H9 (cell line): ENCODE measurements around the gene CCT2. TPM values are rescaled to one million over a fixed set of nuclear protein-coding genes. Genes with fewer than 3 reads are reported as not detected.

Experiments
- DNase-seq: peaks from one replicate; pipeline ENCODE4 v3.0.0-alpha.2; 2017
- H2AFZ ChIP-seq: one replicate; pipeline ENCODE4 v1.6.1; 2013; ENCODE audit warnings: mild to moderate bottlenecking, low read length, control low read depth, moderate library complexity
- H2AK5ac ChIP-seq: 2 replicates; pipeline ENCODE4 v1.6.1; 2013; ENCODE audit warnings: low read length, control low read depth, mixed read lengths; ENCODE audit not compliant: insufficient read length
- H2BK120ac ChIP-seq: one replicate; pipeline ENCODE4 v1.6.1; 2013; ENCODE audit warnings: low read depth, mild to moderate bottlenecking, low read length, control low read depth, inconsistent platforms; ENCODE audit not compliant: poor library complexity, severe bottlenecking
- H2BK12ac ChIP-seq: 2 replicates; pipeline ENCODE4 v1.6.1; 2013; ENCODE audit warnings: low read length, control low read depth, mixed read lengths, low read depth; ENCODE audit not compliant: insufficient read length
- H2BK15ac ChIP-seq: 2 replicates; pipeline ENCODE4 v1.6.1; 2013; ENCODE audit warnings: low read depth, low read length, control low read depth
- H2BK20ac ChIP-seq: one replicate; pipeline ENCODE4 v1.6.1; 2013; ENCODE audit warnings: low read depth, mild to moderate bottlenecking, low read length, control low read depth, inconsistent platforms; ENCODE audit not compliant: poor library complexity, severe bottlenecking
- H2BK5ac ChIP-seq: 2 replicates; pipeline ENCODE4 v1.6.1; 2013; ENCODE audit warnings: low read length, control low read depth, mixed read lengths; ENCODE audit not compliant: insufficient read length
- H3K14ac ChIP-seq: 2 replicates; pipeline ENCODE4 v1.6.1; 2013; ENCODE audit warnings: low read length, control low read depth; ENCODE audit not compliant: insufficient read depth
- H3K18ac ChIP-seq: 2 replicates; pipeline ENCODE4 v1.6.1; 2013; ENCODE audit warnings: low read depth, mild to moderate bottlenecking, mixed read lengths, low read length, control low read depth; ENCODE audit not compliant: insufficient read length
- H3K23ac ChIP-seq: 2 replicates; pipeline ENCODE4 v1.6.1; 2013; ENCODE audit warnings: low read length, control low read depth, mixed read lengths, low read depth; ENCODE audit not compliant: insufficient read length
- H3K23me2 ChIP-seq: 2 replicates; pipeline ENCODE4 v1.6.1; 2013; ENCODE audit warnings: low read depth, mild to moderate bottlenecking, mixed read lengths, low read length, control low read depth; ENCODE audit not compliant: insufficient read length, poor library complexity, severe bottlenecking
- H3K27ac ChIP-seq: 2 replicates; pipeline ENCODE4 v1.5.1; 2013; ENCODE audit warnings: low read length, control low read depth, mixed read lengths, low read depth; ENCODE audit not compliant: insufficient read length
- H3K27me3 ChIP-seq: 2 replicates; pipeline ENCODE4 v1.6.1; 2013; ENCODE audit warnings: low read length, control low read depth, inconsistent platforms; ENCODE audit not compliant: insufficient read depth
- H3K4ac ChIP-seq: 2 replicates; pipeline ENCODE4 v1.6.1; 2013; ENCODE audit warnings: low read depth, mild to moderate bottlenecking, control low read depth, inconsistent platforms, low read length, moderate library complexity
- H3K4me1 ChIP-seq: 2 replicates; pipeline ENCODE4 v1.6.1; 2013; ENCODE audit warnings: low read length, control low read depth, inconsistent platforms; ENCODE audit not compliant: insufficient read depth
- H3K4me2 ChIP-seq: 2 replicates; pipeline ENCODE4 v1.6.1; 2013; ENCODE audit warnings: low read length, control low read depth, mixed read lengths; ENCODE audit not compliant: insufficient read length, insufficient read depth
- H3K56ac ChIP-seq: 2 replicates; pipeline ENCODE4 v1.6.1; 2013; ENCODE audit warnings: low read depth, mild to moderate bottlenecking, mixed read lengths, low read length, control low read depth; ENCODE audit not compliant: insufficient read length
- H3K79me1 ChIP-seq: 2 replicates; pipeline ENCODE4 v1.6.1; 2013; ENCODE audit warnings: low read depth, mild to moderate bottlenecking, moderate library complexity, low read length, control low read depth, inconsistent platforms; ENCODE audit not compliant: insufficient read depth, poor library complexity, severe bottlenecking
- H3K79me2 ChIP-seq: 2 replicates; pipeline ENCODE4 v1.6.1; 2013; ENCODE audit warnings: low read length, control low read depth, inconsistent platforms; ENCODE audit not compliant: insufficient read depth
- H3K9ac ChIP-seq: 2 replicates; pipeline ENCODE4 v1.6.1; 2013; ENCODE audit warnings: low read length, control low read depth, mixed read lengths; ENCODE audit not compliant: insufficient read length; ENCODE audit errors: extremely low read depth
- H3K9me3 ChIP-seq: one replicate; pipeline ENCODE4 v1.6.1; 2013; ENCODE audit warnings: low read depth, low read length, inconsistent platforms; ENCODE audit not compliant: control insufficient read depth
- H3T11ph ChIP-seq: one replicate; pipeline ENCODE4 v1.6.1; 2013; ENCODE audit warnings: mild to moderate bottlenecking, low read length, control low read depth, inconsistent platforms
- H4K20me1 ChIP-seq: one replicate; pipeline ENCODE4 v1.6.1; 2013; ENCODE audit not compliant: control insufficient read depth, insufficient read length, insufficient read depth
- H4K5ac ChIP-seq: 2 replicates; pipeline ENCODE4 v1.6.1; 2013; ENCODE audit warnings: low read depth, mild to moderate bottlenecking, mixed read lengths, low read length, control low read depth; ENCODE audit not compliant: insufficient read length
- H4K8ac ChIP-seq: replicated peaks from 2 replicates; pipeline ENCODE4 v1.6.1; 2013; ENCODE audit warnings: low read length, control low read depth, mixed read lengths, low read depth; ENCODE audit not compliant: insufficient read length
- H4K91ac ChIP-seq: 2 replicates; pipeline ENCODE4 v1.6.1; 2013; ENCODE audit warnings: low read depth, mild to moderate bottlenecking, moderate library complexity, mixed read lengths, low read length, control low read depth; ENCODE audit not compliant: insufficient read length
- H3K27ac Mint-ChIP-seq, 3 experiments: 2 replicates in 2 of 3; 3 replicates in 1 of 3; pipeline ENCODE4 v1.8.0; 2020 to 2021; ENCODE audit warnings: mixed read lengths in 3 of 3, mild to moderate bottlenecking in 1 of 3, moderate library complexity in 1 of 3
- H3K27me3 Mint-ChIP-seq: 2 replicates; pipeline ENCODE4 v1.8.0; 2021; ENCODE audit warnings: low read depth, mild to moderate bottlenecking, moderate library complexity, mixed read lengths
- H3K36me3 Mint-ChIP-seq, 3 experiments: 2 replicates in 2 of 3; 3 replicates in 1 of 3; pipeline ENCODE4 v1.8.0; 2020 to 2021; ENCODE audit warnings: low read depth in 3 of 3, mixed read lengths in 3 of 3; ENCODE audit not compliant: insufficient read depth in 1 of 3
- H3K4me1 Mint-ChIP-seq, 2 experiments: 2 replicates each; pipeline ENCODE4 v1.8.0; 2020; ENCODE audit warnings: mixed read lengths in 2 of 2
- H3K4me3 Mint-ChIP-seq, 2 experiments: 2 replicates in 1 of 2; 3 replicates in 1 of 2; pipeline ENCODE4 v1.8.0; 2020 to 2021; ENCODE audit warnings: mild to moderate bottlenecking in 2 of 2, mixed read lengths in 2 of 2, moderate library complexity in 1 of 2
- H3K9me3 Mint-ChIP-seq, 2 experiments: 2 replicates in 1 of 2; 3 replicates in 1 of 2; pipeline ENCODE4 v1.8.0; 2020; ENCODE audit warnings: mild to moderate bottlenecking in 2 of 2, mixed read lengths in 2 of 2, moderate library complexity in 1 of 2
- WGBS: extraction: QIAGEN DNeasy Blood & Tissue Kit; methylation state at CpG from one replicate; pipeline ENCODE4 v1.1.7; 2013; ENCODE audit warnings: missing lambda C conversion rate, low lambda C conversion rate, mixed read lengths; ENCODE audit not compliant: insufficient read length; ENCODE audit errors: extremely low coverage; 5-methylcytosine and 5-hydroxymethylcytosine counted together
- total RNA-seq: library from RNA; stranded (reverse); gene quantifications from 2 replicates; pipeline ENCODE4 v1.2.1, GENCODE V29; 2021
- TF ChIP-seq, protein P1 (sequence below): fragments of 200-600 bp; sonication (generic); conservative IDR thresholded peaks from 3 replicates; pipeline ENCODE4 v1.8.0; 2021; ENCODE audit warnings: antibody characterized with exemption, mild to moderate bottlenecking

Gene CCT2
- total RNA-seq, 1 experiment from 2014 or later, result 405 TPM

- Histone ChIP-seq H4K8ac (no peak overlapping the region), H2BK5ac (no peak overlapping the region), H2BK15ac (no peak overlapping the region), H3K79me1 (no peaks in the 10 kb centered on the region), H3K79me2 (no peaks in the 10 kb centered on the region), H2AK5ac (no peak overlapping the region), H3K56ac (no peak overlapping the region), H3K4me1 (no peaks in the 10 kb centered on the region), H3K14ac (no peak overlapping the region), H3K27me3 (no peaks in the 10 kb centered on the region), H3T11ph (no peak overlapping the region), H2BK12ac (no peak overlapping the region), H3K23ac (no peak overlapping the region), H3K4ac (no peak overlapping the region), H3K18ac (no peak overlapping the region), H2BK120ac (no peak overlapping the region), H3K23me2 (no peaks in the 10 kb centered on the region), H3K9ac (no peak overlapping the region), H3K9me3 (no peaks in the 10 kb centered on the region), H4K5ac (no peak overlapping the region), H4K20me1 (no peaks in the 10 kb centered on the region), H3K27ac (no peak overlapping the region), H4K91ac (no peak overlapping the region), H2BK20ac (no peak overlapping the region), H3K4me2 (no peak overlapping the region), H2AFZ (no peak overlapping the region)
- no CpG with 5 or more reads among the region's 1 CpG for WGBS
- peaks cover 11 to 13% of the 10 kb centered on the region in 2 experiments for H3K4me1 Mint-ChIP-seq
- no peaks in the 10 kb centered on the region for H3K27me3 Mint-ChIP-seq
- TF ChIP-seq, protein P1, sequence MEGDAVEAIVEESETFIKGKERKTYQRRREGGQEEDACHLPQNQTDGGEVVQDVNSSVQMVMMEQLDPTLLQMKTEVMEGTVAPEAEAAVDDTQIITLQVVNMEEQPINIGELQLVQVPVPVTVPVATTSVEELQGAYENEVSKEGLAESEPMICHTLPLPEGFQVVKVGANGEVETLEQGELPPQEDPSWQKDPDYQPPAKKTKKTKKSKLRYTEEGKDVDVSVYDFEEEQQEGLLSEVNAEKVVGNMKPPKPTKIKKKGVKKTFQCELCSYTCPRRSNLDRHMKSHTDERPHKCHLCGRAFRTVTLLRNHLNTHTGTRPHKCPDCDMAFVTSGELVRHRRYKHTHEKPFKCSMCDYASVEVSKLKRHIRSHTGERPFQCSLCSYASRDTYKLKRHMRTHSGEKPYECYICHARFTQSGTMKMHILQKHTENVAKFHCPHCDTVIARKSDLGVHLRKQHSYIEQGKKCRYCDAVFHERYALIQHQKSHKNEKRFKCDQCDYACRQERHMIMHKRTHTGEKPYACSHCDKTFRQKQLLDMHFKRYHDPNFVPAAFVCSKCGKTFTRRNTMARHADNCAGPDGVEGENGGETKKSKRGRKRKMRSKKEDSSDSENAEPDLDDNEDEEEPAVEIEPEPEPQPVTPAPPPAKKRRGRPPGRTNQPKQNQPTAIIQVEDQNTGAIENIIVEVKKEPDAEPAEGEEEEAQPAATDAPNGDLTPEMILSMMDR, result no peak
- peak overlapping the region in 1 of 3 experiments; percentile 1; a peak in 2 of 7 replicates for H3K27ac Mint-ChIP-seq
- peaks cover 2 to 6% (median 6%) of the 10 kb centered on the region in 3 experiments; a peak in 2 of 7 replicates for H3K36me3 Mint-ChIP-seq
- DNase-seq, result no peak
- no peaks in the 10 kb centered on the region for H3K9me3 Mint-ChIP-seq
- H3K4me3 Mint-ChIP-seq, result no peak overlapping the region
These were observed 5.2 kb upstream of the CCT2 start for GRCh38 chr12:69580074-69580473.
